CD14-positive monocyte (primary cell): ENCODE data around the gene NUDCD3. TPM values are rescaled to one million over a fixed set of nuclear protein-coding genes. Genes with fewer than 3 reads are reported as not detected.

Source experiments
- DNase-seq, 3 donors: peaks; one replicate each; pipeline ENCODE4 v3.0.0-alpha.2; 2011 to 2022
- H2AFZ ChIP-seq: 2 replicates; pipeline ENCODE4 v1.6.0; 2012; ENCODE audit warnings: mild to moderate bottlenecking, low read depth, low read length, inconsistent platforms; ENCODE audit not compliant: insufficient read depth, poor library complexity, severe bottlenecking
- H3K27ac ChIP-seq, 2 donors: 1 replicate in 1 of 2; 2 replicates in 1 of 2; pipeline ENCODE4 v1.5.1; 2012 to 2013; ENCODE audit warnings: low read length in 2 of 2, control low read depth in 1 of 2, inconsistent platforms in 1 of 2, low read depth in 1 of 2, mild to moderate bottlenecking in 1 of 2
- H3K27me3 ChIP-seq, 2 donors: one replicate each; pipeline versions ENCODE4 v1.6.0 to v1.6.1; 2011 to 2013; ENCODE audit warnings: low read length in 2 of 2; ENCODE audit not compliant: control insufficient read depth in 2 of 2, insufficient read depth in 2 of 2
- H3K36me3 ChIP-seq, 2 donors: replicated peaks in 1 of 2; 1 replicate in 1 of 2; 2 replicates in 1 of 2; pipeline versions ENCODE4 v1.5.1 to v1.6.1; 2012 to 2013; ENCODE audit warnings: low read length in 2 of 2, control low read depth in 1 of 2, inconsistent platforms in 1 of 2, mild to moderate bottlenecking in 1 of 2; ENCODE audit not compliant: insufficient read depth in 2 of 2, control insufficient read depth in 1 of 2
- H3K4me1 ChIP-seq, 2 donors: 1 replicate in 1 of 2; 2 replicates in 1 of 2; pipeline versions ENCODE4 v1.5.1 to v1.6.1; 2012 to 2013; ENCODE audit warnings: low read length in 2 of 2, control low read depth in 1 of 2, inconsistent platforms in 1 of 2, mild to moderate bottlenecking in 1 of 2, moderate library complexity in 1 of 2; ENCODE audit not compliant: insufficient read depth in 2 of 2, control insufficient read depth in 1 of 2
- H3K4me2 ChIP-seq: replicated peaks from 2 replicates; pipeline ENCODE3; 2012; ENCODE audit warnings: low read length, moderate library complexity, mild to moderate bottlenecking; ENCODE audit not compliant: poor library complexity, severe bottlenecking; ENCODE audit errors: extremely low read depth
- H3K4me3 ChIP-seq, 3 experiments: fragments of 200-600 bp in 1 of 3; sonication (generic) in 1 of 3; replicated peaks in 1 of 3; 1 replicate in 2 of 3; 2 replicates in 1 of 3; pipeline ENCODE4 v1.5.1; 2011 to 2013; ENCODE audit warnings: low read length in 3 of 3, mild to moderate bottlenecking in 3 of 3, control low read depth in 2 of 3, low read depth in 2 of 3, inconsistent platforms in 1 of 3, moderate library complexity in 1 of 3
- H3K79me2 ChIP-seq: 2 replicates; pipeline ENCODE4 v1.6.0; 2012; ENCODE audit warnings: mild to moderate bottlenecking, control low read depth, inconsistent platforms, low read length, moderate library complexity; ENCODE audit not compliant: insufficient read depth
- H3K9ac ChIP-seq: 2 replicates; pipeline ENCODE4 v1.6.0; 2017; ENCODE audit warnings: low read length, mild to moderate bottlenecking; ENCODE audit not compliant: insufficient read depth, poor library complexity, severe bottlenecking
- H3K9me3 ChIP-seq, 2 donors: replicated peaks in 1 of 2; 1 replicate in 1 of 2; 2 replicates in 1 of 2; pipeline versions ENCODE4 v1.5.1 to v1.6.1; 2012 to 2013; ENCODE audit warnings: low read length in 2 of 2, control low read depth in 1 of 2; ENCODE audit not compliant: control insufficient read depth in 1 of 2, insufficient read depth in 1 of 2
- H4K20me1 ChIP-seq: 2 replicates; pipeline ENCODE4 v1.6.0; 2012; ENCODE audit warnings: mild to moderate bottlenecking, low read length, control low read depth, moderate library complexity; ENCODE audit not compliant: insufficient read depth
- H3K27ac Mint-ChIP-seq, 7 donors: one replicate each; pipeline ENCODE4 v1.8.0; 2020; ENCODE audit warnings: mild to moderate bottlenecking in 7 of 7, mixed read lengths in 7 of 7, moderate library complexity in 6 of 7, inconsistent platforms in 2 of 7
- H3K27me3 Mint-ChIP-seq, 3 donors: one replicate each; pipeline ENCODE4 v1.8.0; 2021 to 2022; ENCODE audit warnings: low read depth in 3 of 3, mild to moderate bottlenecking in 3 of 3, mixed read lengths in 3 of 3, moderate library complexity in 3 of 3, inconsistent platforms in 1 of 3
- H3K36me3 Mint-ChIP-seq, 2 donors: one replicate each; pipeline ENCODE4 v1.8.0; 2020; ENCODE audit warnings: mixed read lengths in 2 of 2, inconsistent platforms in 1 of 2, mild to moderate bottlenecking in 1 of 2
- H3K4me1 Mint-ChIP-seq: one replicate; pipeline ENCODE4 v1.8.0; 2020; ENCODE audit warnings: mild to moderate bottlenecking, mixed read lengths
- H3K4me3 Mint-ChIP-seq, 2 donors: one replicate each; pipeline ENCODE4 v1.8.0; 2020; ENCODE audit warnings: mild to moderate bottlenecking in 2 of 2, mixed read lengths in 2 of 2, moderate library complexity in 1 of 2
- H3K9me3 Mint-ChIP-seq, 7 donors: one replicate each; pipeline ENCODE4 v1.8.0; 2020 to 2022; ENCODE audit warnings: mixed read lengths in 7 of 7, mild to moderate bottlenecking in 6 of 7, moderate library complexity in 6 of 7, inconsistent platforms in 2 of 7
- WGBS: methylation state at CpG from one replicate; pipeline ENCODE4 v1.1.5; 2013; ENCODE audit warnings: missing lambda C conversion rate; ENCODE audit not compliant: insufficient coverage; 5-methylcytosine and 5-hydroxymethylcytosine counted together
- intact Hi-C, 2 donors: fragments of 100-400 bp; cut with micrococcal nuclease; formaldehyde crosslinking; loops; one replicate each; pipeline versions ENCODE4 v1.15.0 to v1.15.1; 2023
- polyA plus RNA-seq, 3 donors: library from polyadenylated mRNA; depleted of rRNA in 1 of 3; unstranded in 2 of 3; stranded (reverse) in 1 of 3; fragments of 300-500 nt in 2 of 3; fragments of >200 nt in 1 of 3; fragmentation: Illumina TruSeq in 2 of 3; gene quantifications; 1 replicate in 2 of 3; 2 replicates in 1 of 3; pipeline ENCODE4 v1.2.3, GENCODE V29; 2012 to 2021
- TF ChIP-seq, protein P1 (sequence below): fragments of 200-600 bp; IDR thresholded peaks from one replicate; pipeline ENCODE4 v1.8.0; 2022; ENCODE audit warnings: antibody characterized with exemption, mild to moderate bottlenecking

NUDCD3 gene
- polyA plus RNA-seq, 3 donors, result 13.6 to 26.5 (median 21.6) TPM

DNA sequence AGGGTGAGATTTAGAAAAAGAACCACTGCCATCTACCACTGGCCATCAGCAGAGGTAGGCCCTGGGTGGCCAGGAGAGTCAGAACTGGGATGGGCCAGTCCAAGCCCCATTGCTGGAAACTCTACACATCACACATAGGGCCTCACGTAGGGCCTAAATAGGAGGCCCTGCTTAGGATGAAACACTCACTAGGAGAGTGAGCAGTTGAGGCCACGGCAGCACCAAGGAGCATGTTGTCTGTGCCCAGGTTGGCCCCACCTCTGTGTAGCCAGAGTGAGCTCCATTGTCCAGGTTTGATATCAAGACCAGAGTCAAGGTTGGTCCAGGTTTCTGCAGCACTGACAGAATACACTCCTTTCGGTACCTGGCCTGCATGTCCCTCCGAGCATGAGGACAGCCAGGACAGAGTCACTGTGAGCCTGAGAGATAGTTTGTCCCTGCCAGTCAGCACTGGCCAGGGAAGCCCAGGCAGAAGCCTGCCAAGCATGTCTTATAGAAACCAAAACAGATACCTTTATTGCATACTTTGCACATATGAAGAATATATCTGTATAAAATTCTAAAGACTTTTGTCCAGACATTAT is 87.2 kb downstream of the NUDCD3 start:
- TF ChIP-seq, protein P1, sequence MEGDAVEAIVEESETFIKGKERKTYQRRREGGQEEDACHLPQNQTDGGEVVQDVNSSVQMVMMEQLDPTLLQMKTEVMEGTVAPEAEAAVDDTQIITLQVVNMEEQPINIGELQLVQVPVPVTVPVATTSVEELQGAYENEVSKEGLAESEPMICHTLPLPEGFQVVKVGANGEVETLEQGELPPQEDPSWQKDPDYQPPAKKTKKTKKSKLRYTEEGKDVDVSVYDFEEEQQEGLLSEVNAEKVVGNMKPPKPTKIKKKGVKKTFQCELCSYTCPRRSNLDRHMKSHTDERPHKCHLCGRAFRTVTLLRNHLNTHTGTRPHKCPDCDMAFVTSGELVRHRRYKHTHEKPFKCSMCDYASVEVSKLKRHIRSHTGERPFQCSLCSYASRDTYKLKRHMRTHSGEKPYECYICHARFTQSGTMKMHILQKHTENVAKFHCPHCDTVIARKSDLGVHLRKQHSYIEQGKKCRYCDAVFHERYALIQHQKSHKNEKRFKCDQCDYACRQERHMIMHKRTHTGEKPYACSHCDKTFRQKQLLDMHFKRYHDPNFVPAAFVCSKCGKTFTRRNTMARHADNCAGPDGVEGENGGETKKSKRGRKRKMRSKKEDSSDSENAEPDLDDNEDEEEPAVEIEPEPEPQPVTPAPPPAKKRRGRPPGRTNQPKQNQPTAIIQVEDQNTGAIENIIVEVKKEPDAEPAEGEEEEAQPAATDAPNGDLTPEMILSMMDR, result no peak
- H3K27ac ChIP-seq, result no peak overlapping the region
- peaks cover 46 to 82% of the 10 kb centered on the region in 2 donors for H3K36me3 ChIP-seq
- Mint-ChIP-seq H3K36me3 (peaks cover 63 to 74% of the 10 kb centered on the region in 2 donors), H3K9me3 (no peaks in the 10 kb centered on the region), H3K27me3 (peaks cover 0 to 2% (median 0%) of the 10 kb centered on the region in 3 donors), H3K4me3 (no peak overlapping the region), H3K4me1 (no peaks in the 10 kb centered on the region), H3K27ac (no peak overlapping the region)
- WGBS, result 99% methylated on average over 4 of the region's 4 CpGs
- no peak for DNase-seq
- no peak overlapping the region for H3K4me2 ChIP-seq
- no peaks in the 10 kb centered on the region for H3K4me1 ChIP-seq
- no peak overlapping the region for H2AFZ ChIP-seq
- no peaks in the 10 kb centered on the region for H3K27me3 ChIP-seq
- intact Hi-C loops, result no loop called here
- peaks cover 4% of the 10 kb centered on the region for H3K79me2 ChIP-seq
- H4K20me1 ChIP-seq, result no peaks in the 10 kb centered on the region
- H3K9ac ChIP-seq, result no peak overlapping the region
- H3K9me3 ChIP-seq, result no peaks in the 10 kb centered on the region
- no peak overlapping the region for H3K4me3 ChIP-seq

DNA sequence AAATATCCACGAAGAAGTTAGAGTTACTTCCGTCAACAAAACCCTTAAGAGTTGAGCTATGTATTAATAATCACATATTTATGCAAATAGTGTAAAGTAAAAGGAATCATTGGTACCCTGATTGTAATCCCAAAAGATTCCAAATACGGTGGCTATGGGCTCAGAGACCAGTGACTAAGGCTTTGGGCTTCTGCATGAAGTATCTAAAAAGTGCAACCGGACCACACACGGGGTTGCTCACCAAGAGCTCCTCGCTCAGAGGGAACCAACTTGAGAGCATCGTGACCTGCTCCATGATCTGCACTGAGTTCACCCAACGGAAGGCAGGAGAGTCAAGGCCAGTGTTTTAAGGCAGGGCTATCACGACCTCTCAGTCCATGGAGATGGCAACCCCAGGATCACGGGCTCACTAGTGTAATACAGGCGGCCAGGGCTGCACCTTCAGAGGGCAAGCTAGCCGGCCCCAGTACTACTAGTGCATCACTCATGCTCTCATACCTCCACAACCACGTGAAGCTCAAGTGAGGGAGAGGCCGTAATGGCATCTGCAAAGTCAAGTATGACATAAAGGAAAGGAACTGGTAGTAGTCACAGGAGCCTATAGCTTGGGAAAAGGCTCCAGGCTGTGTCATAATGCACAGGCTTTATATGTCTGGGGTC is 87.9 kb downstream of the NUDCD3 start:
- Histone ChIP-seq H3K36me3 (peaks cover 46 to 88% of the 10 kb centered on the region in 2 donors), H3K27ac (no peak overlapping the region), H3K9ac (no peak overlapping the region), H3K4me1 (no peaks in the 10 kb centered on the region), H2AFZ (no peak overlapping the region), H4K20me1 (no peaks in the 10 kb centered on the region), H3K4me2 (no peak overlapping the region), H3K9me3 (no peaks in the 10 kb centered on the region), H3K27me3 (no peaks in the 10 kb centered on the region), H3K79me2 (peaks cover 4% of the 10 kb centered on the region), H3K4me3 (no peak overlapping the region)
- Mint-ChIP-seq H3K9me3 (no peaks in the 10 kb centered on the region), H3K27me3 (peaks cover 0 to 2% (median 0%) of the 10 kb centered on the region in 3 donors), H3K4me1 (no peaks in the 10 kb centered on the region), H3K27ac (no peak overlapping the region), H3K36me3 (peaks cover 70 to 80% of the 10 kb centered on the region in 2 donors), H3K4me3 (no peak overlapping the region)
- 94% methylated on average over 8 of the region's 14 CpGs for WGBS
- no peak for DNase-seq
- TF ChIP-seq, protein P1, result no peak
- intact Hi-C loops, result no loop called here
